Activated CD8-positive, alpha-beta memory T cell treated with anti-CD3 and anti-CD28 coated beads, Interleukin-2, amount 50 U/mL, for 1 hour (primary cell): ENCODE results near the gene TDRD9.

ENCODE experiments used
- DNase-seq: peaks from one replicate; pipeline ENCODE4 v3.0.0-alpha.2; 2020; ENCODE audit errors: extremely low read depth

The TDRD9 gene

DNA sequence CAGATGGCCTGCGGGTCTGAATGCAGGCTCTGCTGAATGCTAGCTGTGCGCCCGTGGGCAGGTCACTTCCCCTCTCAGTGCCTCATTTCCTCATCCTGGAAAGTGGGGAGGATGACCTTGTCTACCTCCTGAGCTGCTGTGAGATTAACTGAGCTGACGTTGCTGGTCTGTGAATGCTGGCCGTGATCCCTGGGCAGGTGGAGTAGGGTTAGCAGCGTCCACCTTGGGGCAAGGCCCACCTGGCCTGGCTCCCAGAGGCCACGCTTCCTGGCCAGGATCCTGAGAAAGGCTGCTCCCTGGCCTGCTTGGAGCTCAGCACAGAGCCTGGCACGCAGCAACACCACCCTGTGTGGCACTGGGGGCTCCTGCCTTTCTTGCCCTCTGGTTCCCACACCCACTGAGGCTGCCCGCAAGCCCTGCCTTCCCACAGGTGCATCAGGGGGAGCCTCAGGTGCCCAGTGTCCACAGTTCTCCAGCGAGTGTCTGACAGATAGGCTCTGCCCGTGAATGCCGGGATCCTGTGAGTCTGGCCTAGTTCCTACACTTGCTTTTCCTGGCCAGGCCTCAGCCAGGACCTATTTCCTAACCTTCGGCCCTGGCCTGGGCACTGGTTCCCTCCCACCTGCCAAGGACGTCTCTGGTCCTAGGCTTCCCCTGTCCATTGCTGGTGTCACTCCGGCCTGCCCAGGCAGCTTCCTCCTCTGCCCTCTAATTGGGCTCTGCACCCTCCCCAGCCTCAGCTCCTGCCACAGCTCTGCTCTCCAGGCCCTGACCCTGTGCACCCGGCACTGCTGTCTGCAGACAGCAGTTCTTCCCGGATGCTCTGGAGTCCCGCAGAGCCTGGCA, 37.2 kb upstream of the TDRD9 start:
- DNase-seq, result no peak

GRCh38 chr14:103891667-103892215, 36.5 kb upstream of the TDRD9 start:
- no peak for DNase-seq

DNA sequence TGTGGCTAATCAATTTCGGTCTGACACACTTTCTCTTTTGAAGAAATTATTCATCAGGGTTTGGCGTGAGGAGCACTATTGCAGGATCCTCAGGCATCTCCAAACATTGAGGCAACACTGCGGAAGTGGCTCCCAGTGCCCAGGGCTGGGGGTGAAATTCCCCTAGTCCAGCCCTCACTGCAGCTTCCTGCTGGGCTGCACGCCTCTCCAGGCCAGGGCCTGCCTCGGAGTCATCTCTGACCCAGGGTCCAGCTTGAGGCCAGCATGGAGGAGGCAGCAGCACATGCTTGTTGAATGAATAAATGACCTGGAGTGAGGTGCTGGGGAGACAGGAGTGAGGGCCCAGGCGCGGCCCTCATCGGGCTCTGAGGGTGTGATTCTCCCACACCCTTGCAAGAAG, 36.0 kb upstream of the TDRD9 start:
- DNase-seq, result no peak

DNA sequence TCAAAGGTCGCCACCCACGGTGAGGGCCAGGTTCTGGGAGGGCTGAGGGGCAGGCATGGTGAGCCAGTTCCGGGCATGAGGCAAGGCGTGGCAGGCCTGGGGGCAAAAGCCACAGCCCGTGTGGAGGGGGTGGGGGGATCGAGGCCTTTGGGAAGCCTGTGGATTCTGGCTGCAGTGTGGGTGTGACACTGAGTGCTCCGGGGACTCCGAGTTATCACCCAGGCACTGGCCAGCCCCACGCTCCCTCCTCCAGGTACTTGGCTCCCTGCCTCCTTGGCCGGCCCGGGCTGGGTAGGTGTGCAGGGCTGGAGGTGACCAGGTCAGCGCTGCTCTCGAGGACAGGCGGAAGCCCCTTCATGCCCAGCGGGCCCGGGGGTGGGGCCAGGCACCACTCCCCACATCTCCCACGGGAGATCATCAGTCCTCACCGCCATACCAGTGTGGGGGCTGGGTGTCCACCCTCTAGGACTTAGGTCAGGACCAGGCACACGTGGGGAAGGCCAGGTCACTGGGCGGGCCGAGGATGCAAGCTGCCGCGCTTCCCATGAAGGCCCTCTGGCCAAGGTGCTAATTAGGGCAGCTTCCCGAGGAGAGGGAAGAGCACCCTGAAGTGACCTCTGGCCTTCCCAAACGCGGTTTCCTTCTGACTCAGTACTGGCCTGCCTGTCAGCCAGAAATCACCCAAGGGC, 34.1 kb upstream of the TDRD9 start:
- no peak for DNase-seq

DNA sequence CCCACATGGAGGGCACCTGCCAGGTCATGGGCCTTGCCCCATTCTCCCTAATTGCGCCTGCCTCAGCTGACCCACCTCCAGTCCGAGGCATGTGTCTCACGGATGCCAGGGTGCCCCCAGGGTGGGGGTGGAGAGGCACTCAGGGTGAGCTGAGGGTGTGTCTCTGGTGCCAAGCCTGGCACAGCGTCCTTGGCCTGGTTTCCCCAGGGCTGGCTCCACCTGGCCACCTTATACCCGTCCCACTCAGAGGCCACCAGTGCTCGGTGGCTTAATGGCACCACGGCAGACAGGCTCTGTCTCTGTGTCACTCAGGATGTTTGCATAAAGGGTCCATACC, 33.6 kb upstream of the TDRD9 start:
- DNase-seq, result no peak

DNA sequence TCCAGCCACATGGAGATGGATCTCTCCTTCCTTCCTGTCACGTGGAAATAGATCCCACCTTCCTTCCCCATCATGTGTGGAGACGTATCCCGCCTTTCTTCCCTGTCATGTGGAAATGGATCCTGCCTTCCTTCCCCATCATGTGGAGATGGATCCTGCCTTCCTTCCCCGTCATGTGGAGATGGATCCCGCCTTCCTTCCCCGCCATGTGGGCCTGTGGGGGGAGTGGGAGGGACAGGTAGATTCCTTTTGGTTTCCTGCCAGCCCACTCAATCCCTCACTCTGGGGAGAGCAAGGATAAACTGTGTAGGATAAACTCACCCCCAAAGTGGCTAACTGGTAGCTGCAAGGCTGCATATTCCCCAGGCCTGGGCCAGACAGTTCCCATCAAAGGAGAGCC, 31.7 kb upstream of the TDRD9 start:
- no peak for DNase-seq

DNA sequence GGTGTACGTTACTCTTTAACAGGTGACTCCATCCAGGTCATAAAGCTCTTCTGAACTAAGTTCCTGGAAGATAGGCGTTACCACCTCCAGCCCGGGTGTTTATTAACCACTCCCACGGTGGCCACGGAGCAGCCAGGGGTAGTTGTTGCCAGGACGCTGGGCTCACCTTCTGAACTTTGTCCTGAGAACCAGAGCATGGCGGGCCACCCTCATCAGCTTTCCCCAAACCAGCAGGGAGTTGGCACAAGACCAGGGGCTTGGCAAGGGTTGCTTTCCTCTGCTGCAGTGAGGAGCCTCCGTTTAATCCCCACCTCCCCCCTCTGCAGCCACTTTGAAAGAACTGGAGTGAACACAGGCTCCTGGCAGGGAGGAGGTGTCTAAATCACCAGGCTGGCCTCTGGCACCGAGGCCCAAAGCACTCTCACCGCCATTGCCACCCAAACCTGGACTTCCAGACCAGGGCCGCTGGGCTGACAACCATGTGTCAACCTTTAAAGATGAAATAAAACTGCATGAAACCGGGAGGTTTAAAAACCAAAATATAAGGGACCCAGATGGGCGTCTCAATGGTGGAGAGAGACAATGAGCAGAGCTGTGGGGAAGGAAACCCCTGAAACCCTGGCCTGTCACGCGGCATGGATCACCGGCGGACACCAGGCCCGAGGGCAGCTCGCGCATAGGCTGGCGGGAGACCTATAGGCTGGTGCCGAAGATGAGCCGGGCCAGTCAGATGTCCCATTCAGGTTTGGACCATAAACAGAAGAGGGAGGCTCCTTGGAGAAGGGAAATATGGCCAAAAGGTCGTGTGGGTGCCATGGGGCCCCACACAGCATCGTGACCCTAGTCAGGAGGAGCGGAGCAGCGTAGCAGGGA, 30.9 kb upstream of the TDRD9 start:
- DNase-seq, result no peak

GRCh38 chr14:103898204-103898603, 30.1 kb upstream of the TDRD9 start:
- no peak for DNase-seq

DNA sequence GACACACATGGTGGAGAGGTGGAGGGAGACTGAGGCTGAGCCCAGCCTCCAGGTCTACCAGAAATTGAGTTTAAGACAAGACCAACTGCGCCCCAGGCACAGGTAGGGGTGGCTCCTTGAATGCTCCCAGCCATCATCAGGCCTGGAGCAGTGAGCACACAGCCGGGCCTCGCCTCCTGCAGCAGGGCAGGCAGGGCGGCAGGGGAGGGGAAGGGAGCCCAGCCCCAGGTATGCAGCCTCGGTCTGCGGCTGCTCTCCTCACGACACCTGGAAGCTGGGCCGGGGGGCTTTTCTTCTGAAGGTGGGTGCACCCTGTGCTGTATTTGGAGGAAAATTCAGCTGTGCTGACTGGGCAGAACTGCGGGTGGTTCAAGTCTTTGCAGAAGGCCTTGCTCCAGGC, 29.5 kb upstream of the TDRD9 start:
- DNase-seq, result no peak

DNA sequence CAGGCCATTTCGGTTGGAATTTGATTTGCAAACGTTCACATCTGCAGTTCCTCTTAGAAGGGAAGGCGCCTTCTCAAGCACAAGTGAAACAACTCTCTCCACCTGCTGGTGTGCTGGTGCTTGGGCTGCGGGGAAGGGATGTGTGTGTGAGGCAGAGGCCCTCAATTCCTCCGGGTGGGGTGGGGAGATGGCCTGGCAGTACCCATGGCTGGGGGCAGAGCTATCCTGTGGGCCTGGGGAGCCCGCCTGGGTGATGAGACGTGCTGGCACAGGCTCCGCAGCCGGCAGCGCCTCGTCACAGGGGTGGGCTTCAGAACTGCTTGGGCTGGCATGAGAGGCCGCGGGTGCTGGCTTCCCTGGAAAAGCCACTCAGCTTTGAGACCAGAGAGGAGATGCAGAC, 28.9 kb upstream of the TDRD9 start:
- no peak for DNase-seq

DNA sequence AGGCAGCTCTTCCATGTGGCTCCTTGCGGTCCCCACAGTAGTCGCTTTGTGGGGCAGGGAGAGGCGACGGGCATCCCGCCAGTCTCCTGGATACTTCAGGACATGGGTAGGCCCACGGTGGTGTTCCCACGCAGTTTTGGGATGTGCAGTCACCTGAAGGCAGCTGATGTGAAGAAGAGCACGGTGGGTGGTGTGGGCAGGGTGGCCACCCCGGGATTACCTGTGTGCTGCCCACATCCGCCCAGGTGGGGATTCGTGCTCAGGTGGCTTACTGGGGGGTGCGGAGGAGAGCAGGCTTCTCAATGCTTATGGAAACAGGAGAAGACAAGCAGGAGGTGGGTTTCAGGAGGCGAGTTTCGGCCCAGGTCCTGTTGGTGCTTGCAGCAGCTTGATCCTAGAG, 28.4 kb upstream of the TDRD9 start:
- no peak for DNase-seq

DNA sequence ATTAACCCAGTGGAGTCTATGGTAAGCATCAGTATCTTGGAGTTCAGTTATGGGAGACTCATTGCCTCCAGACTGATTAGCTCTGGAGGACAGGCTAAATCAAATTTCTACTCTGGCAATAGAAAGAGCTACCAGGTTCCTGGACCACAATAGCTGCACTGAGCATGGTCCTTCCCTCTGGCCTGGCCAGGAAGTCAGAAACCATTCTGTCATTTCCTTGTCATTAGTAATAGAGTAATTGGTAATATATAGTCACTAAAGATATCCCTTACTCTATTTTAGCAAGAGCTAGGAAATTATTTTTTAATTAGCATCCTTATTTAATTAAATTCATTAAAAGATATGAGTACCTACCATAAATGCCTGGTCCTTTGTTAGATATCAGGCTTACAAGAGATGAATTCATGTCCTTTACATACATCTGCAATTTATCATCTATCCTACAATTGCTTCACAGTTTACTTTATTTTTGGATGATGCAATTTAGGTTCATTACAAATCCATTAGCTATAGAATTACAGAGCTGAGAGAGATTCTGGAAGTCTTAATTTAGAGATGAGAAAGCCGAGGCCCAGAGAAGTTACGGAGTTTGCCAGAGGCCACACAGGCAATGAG, 23.7 kb upstream of the TDRD9 start:
- DNase-seq, result no peak

DNA sequence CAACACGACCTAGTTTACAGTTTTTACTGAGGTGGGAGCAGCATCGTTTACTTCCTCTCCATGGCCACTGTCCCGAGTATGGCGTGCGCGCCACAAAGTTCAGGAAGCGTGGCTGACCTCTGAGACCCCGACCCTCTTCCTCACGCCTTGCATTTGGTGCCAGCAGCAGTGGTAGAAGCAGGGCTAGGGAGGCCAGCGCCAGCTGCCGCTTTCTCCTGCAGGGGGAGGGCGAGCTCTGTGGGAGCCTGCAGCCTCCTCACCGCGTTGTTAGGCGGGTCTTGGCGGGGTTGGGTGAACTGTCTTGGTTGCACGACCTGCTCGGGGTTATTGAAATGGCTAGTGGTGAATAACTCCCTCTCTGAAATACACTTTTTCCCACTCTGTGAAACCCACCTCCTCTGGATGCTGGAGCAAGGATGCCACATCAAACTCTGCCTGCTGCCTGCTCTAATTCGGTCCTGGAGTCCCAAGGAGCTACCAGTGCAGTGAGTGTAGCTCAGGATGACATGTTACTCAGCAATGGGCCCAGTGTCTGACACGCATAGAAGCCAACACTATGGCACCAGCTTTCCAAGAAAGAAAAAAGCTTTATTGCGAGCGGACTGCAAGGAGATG, 22.3 kb upstream of the TDRD9 start:
- DNase-seq, result no peak

- peak; percentile 25 for DNase-seq
Observed at GRCh38 chr14:103908580-103908979, 19.7 kb upstream of the TDRD9 start.

GRCh38 chr14:103909531-103910261, 18.6 kb upstream of the TDRD9 start:
- no peak for DNase-seq

- DNase-seq, result peak; percentile 37
Observed at GRCh38 chr14:103910262-103910935, 17.9 kb upstream of the TDRD9 start.

DNA sequence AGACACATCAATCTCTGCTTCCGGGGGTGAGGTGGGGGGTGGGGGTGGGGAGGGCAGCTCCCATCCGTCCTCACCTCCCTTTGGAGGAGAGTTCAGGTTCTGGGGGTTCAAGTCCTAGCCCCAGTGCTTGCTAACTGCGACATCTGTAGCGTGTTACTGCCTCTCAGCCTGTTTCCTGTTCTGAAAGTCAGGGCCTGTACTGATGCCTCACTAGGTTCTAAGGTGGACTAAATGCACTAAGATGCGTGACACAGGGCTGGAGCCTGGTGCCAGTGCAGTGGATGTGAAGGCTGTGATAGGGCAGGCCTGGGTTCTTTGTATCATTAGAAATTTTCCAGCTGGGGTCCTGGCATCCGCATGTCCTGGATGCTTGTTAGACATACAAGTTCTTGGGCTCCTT, 17.3 kb upstream of the TDRD9 start:
- DNase-seq, result no peak

DNA sequence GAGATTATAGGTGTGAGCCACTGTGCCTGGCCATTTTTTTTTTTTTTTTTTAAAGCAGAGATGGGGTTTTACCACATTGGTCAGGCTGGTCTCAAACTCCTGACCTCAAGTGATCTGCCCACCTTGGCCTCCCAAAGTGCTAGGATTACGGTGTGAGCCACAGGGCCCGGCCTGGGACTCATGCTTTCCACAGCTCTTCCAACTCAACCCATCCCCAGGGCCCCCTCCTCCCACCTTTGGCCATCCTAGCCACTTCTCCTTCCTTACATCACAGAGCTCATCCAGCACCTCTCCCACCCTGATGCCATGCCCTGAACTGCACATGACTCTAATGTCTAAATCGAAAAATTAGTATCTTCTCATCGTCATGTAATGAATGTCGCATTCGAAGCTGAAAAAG, 12.6 kb upstream of the TDRD9 start:
- no peak for DNase-seq

DNA sequence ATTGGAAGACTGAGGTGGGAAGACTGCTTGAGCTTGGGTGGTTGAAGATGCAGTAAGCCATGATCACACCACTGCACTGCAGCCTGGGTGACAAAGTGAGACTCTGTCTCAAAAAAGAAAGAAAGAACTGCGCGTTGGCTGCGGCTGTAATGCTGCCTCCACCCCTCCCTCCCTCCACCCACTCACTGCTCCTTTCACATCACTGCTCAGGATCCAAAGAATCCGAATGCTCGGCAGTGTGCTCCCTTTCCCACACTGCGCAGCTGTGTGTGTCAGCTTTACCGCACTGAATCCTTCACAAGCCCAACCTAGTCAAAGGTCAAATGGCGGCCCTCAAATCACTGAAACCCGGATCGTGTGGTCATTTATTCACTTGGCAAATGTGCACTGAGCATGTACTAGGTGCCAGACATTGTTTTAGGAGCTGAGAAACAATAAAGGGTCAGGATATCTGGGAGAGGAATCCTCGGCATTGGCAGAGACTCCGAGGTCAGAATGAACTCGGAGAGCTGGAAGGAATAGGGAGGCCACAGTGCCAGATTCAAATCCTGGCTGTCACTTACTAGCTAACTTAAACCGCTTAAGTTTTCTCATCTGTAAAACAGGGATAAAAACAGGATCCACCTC, 11.5 kb upstream of the TDRD9 start:
- no peak for DNase-seq
